H9 (cell line): ENCODE data around the gene SLC29A2. TPM values are rescaled to one million over a fixed set of nuclear protein-coding genes. Genes with fewer than 3 reads are reported as not detected.

Source experiments
- DNase-seq: peaks from one replicate; pipeline ENCODE4 v3.0.0-alpha.2; 2017
- H2AFZ ChIP-seq: one replicate; pipeline ENCODE4 v1.6.1; 2013; ENCODE audit warnings: mild to moderate bottlenecking, low read length, control low read depth, moderate library complexity
- H2AK5ac ChIP-seq: 2 replicates; pipeline ENCODE4 v1.6.1; 2013; ENCODE audit warnings: low read length, control low read depth, mixed read lengths; ENCODE audit not compliant: insufficient read length
- H2BK120ac ChIP-seq: one replicate; pipeline ENCODE4 v1.6.1; 2013; ENCODE audit warnings: low read depth, mild to moderate bottlenecking, low read length, control low read depth, inconsistent platforms; ENCODE audit not compliant: poor library complexity, severe bottlenecking
- H2BK12ac ChIP-seq: 2 replicates; pipeline ENCODE4 v1.6.1; 2013; ENCODE audit warnings: low read length, control low read depth, mixed read lengths, low read depth; ENCODE audit not compliant: insufficient read length
- H2BK15ac ChIP-seq: 2 replicates; pipeline ENCODE4 v1.6.1; 2013; ENCODE audit warnings: low read depth, low read length, control low read depth
- H2BK20ac ChIP-seq: one replicate; pipeline ENCODE4 v1.6.1; 2013; ENCODE audit warnings: low read depth, mild to moderate bottlenecking, low read length, control low read depth, inconsistent platforms; ENCODE audit not compliant: poor library complexity, severe bottlenecking
- H2BK5ac ChIP-seq: 2 replicates; pipeline ENCODE4 v1.6.1; 2013; ENCODE audit warnings: low read length, control low read depth, mixed read lengths; ENCODE audit not compliant: insufficient read length
- H3K14ac ChIP-seq: 2 replicates; pipeline ENCODE4 v1.6.1; 2013; ENCODE audit warnings: low read length, control low read depth; ENCODE audit not compliant: insufficient read depth
- H3K18ac ChIP-seq: 2 replicates; pipeline ENCODE4 v1.6.1; 2013; ENCODE audit warnings: low read depth, mild to moderate bottlenecking, mixed read lengths, low read length, control low read depth; ENCODE audit not compliant: insufficient read length
- H3K23ac ChIP-seq: 2 replicates; pipeline ENCODE4 v1.6.1; 2013; ENCODE audit warnings: low read length, control low read depth, mixed read lengths, low read depth; ENCODE audit not compliant: insufficient read length
- H3K23me2 ChIP-seq: 2 replicates; pipeline ENCODE4 v1.6.1; 2013; ENCODE audit warnings: low read depth, mild to moderate bottlenecking, mixed read lengths, low read length, control low read depth; ENCODE audit not compliant: insufficient read length, poor library complexity, severe bottlenecking
- H3K27ac ChIP-seq: 2 replicates; pipeline ENCODE4 v1.5.1; 2013; ENCODE audit warnings: low read length, control low read depth, mixed read lengths, low read depth; ENCODE audit not compliant: insufficient read length
- H3K27me3 ChIP-seq: 2 replicates; pipeline ENCODE4 v1.6.1; 2013; ENCODE audit warnings: low read length, control low read depth, inconsistent platforms; ENCODE audit not compliant: insufficient read depth
- H3K4ac ChIP-seq: 2 replicates; pipeline ENCODE4 v1.6.1; 2013; ENCODE audit warnings: low read depth, mild to moderate bottlenecking, control low read depth, inconsistent platforms, low read length, moderate library complexity
- H3K4me1 ChIP-seq: 2 replicates; pipeline ENCODE4 v1.6.1; 2013; ENCODE audit warnings: low read length, control low read depth, inconsistent platforms; ENCODE audit not compliant: insufficient read depth
- H3K4me2 ChIP-seq: 2 replicates; pipeline ENCODE4 v1.6.1; 2013; ENCODE audit warnings: low read length, control low read depth, mixed read lengths; ENCODE audit not compliant: insufficient read length, insufficient read depth
- H3K56ac ChIP-seq: 2 replicates; pipeline ENCODE4 v1.6.1; 2013; ENCODE audit warnings: low read depth, mild to moderate bottlenecking, mixed read lengths, low read length, control low read depth; ENCODE audit not compliant: insufficient read length
- H3K79me1 ChIP-seq: 2 replicates; pipeline ENCODE4 v1.6.1; 2013; ENCODE audit warnings: low read depth, mild to moderate bottlenecking, moderate library complexity, low read length, control low read depth, inconsistent platforms; ENCODE audit not compliant: insufficient read depth, poor library complexity, severe bottlenecking
- H3K79me2 ChIP-seq: 2 replicates; pipeline ENCODE4 v1.6.1; 2013; ENCODE audit warnings: low read length, control low read depth, inconsistent platforms; ENCODE audit not compliant: insufficient read depth
- H3K9ac ChIP-seq: 2 replicates; pipeline ENCODE4 v1.6.1; 2013; ENCODE audit warnings: low read length, control low read depth, mixed read lengths; ENCODE audit not compliant: insufficient read length; ENCODE audit errors: extremely low read depth
- H3K9me3 ChIP-seq: one replicate; pipeline ENCODE4 v1.6.1; 2013; ENCODE audit warnings: low read depth, low read length, inconsistent platforms; ENCODE audit not compliant: control insufficient read depth
- H3T11ph ChIP-seq: one replicate; pipeline ENCODE4 v1.6.1; 2013; ENCODE audit warnings: mild to moderate bottlenecking, low read length, control low read depth, inconsistent platforms
- H4K20me1 ChIP-seq: one replicate; pipeline ENCODE4 v1.6.1; 2013; ENCODE audit not compliant: control insufficient read depth, insufficient read length, insufficient read depth
- H4K5ac ChIP-seq: 2 replicates; pipeline ENCODE4 v1.6.1; 2013; ENCODE audit warnings: low read depth, mild to moderate bottlenecking, mixed read lengths, low read length, control low read depth; ENCODE audit not compliant: insufficient read length
- H4K8ac ChIP-seq: replicated peaks from 2 replicates; pipeline ENCODE4 v1.6.1; 2013; ENCODE audit warnings: low read length, control low read depth, mixed read lengths, low read depth; ENCODE audit not compliant: insufficient read length
- H4K91ac ChIP-seq: 2 replicates; pipeline ENCODE4 v1.6.1; 2013; ENCODE audit warnings: low read depth, mild to moderate bottlenecking, moderate library complexity, mixed read lengths, low read length, control low read depth; ENCODE audit not compliant: insufficient read length
- H3K27ac Mint-ChIP-seq, 3 experiments: 2 replicates in 2 of 3; 3 replicates in 1 of 3; pipeline ENCODE4 v1.8.0; 2020 to 2021; ENCODE audit warnings: mixed read lengths in 3 of 3, mild to moderate bottlenecking in 1 of 3, moderate library complexity in 1 of 3
- H3K27me3 Mint-ChIP-seq: 2 replicates; pipeline ENCODE4 v1.8.0; 2021; ENCODE audit warnings: low read depth, mild to moderate bottlenecking, moderate library complexity, mixed read lengths
- H3K36me3 Mint-ChIP-seq, 3 experiments: 2 replicates in 2 of 3; 3 replicates in 1 of 3; pipeline ENCODE4 v1.8.0; 2020 to 2021; ENCODE audit warnings: low read depth in 3 of 3, mixed read lengths in 3 of 3; ENCODE audit not compliant: insufficient read depth in 1 of 3
- H3K4me1 Mint-ChIP-seq, 2 experiments: 2 replicates each; pipeline ENCODE4 v1.8.0; 2020; ENCODE audit warnings: mixed read lengths in 2 of 2
- H3K4me3 Mint-ChIP-seq, 2 experiments: 2 replicates in 1 of 2; 3 replicates in 1 of 2; pipeline ENCODE4 v1.8.0; 2020 to 2021; ENCODE audit warnings: mild to moderate bottlenecking in 2 of 2, mixed read lengths in 2 of 2, moderate library complexity in 1 of 2
- H3K9me3 Mint-ChIP-seq, 2 experiments: 2 replicates in 1 of 2; 3 replicates in 1 of 2; pipeline ENCODE4 v1.8.0; 2020; ENCODE audit warnings: mild to moderate bottlenecking in 2 of 2, mixed read lengths in 2 of 2, moderate library complexity in 1 of 2
- WGBS: extraction: QIAGEN DNeasy Blood & Tissue Kit; methylation state at CpG from one replicate; pipeline ENCODE4 v1.1.7; 2013; ENCODE audit warnings: missing lambda C conversion rate, low lambda C conversion rate, mixed read lengths; ENCODE audit not compliant: insufficient read length; ENCODE audit errors: extremely low coverage; 5-methylcytosine and 5-hydroxymethylcytosine counted together
- total RNA-seq: library from RNA; stranded (reverse); gene quantifications from 2 replicates; pipeline ENCODE4 v1.2.1, GENCODE V29; 2021
- TF ChIP-seq, protein P1 (sequence below): fragments of 200-600 bp; sonication (generic); conservative IDR thresholded peaks from 3 replicates; pipeline ENCODE4 v1.8.0; 2021; ENCODE audit warnings: antibody characterized with exemption, mild to moderate bottlenecking

The SLC29A2 gene
- total RNA-seq, 1 experiment from 2014 or later: 29.8 TPM

DNA sequence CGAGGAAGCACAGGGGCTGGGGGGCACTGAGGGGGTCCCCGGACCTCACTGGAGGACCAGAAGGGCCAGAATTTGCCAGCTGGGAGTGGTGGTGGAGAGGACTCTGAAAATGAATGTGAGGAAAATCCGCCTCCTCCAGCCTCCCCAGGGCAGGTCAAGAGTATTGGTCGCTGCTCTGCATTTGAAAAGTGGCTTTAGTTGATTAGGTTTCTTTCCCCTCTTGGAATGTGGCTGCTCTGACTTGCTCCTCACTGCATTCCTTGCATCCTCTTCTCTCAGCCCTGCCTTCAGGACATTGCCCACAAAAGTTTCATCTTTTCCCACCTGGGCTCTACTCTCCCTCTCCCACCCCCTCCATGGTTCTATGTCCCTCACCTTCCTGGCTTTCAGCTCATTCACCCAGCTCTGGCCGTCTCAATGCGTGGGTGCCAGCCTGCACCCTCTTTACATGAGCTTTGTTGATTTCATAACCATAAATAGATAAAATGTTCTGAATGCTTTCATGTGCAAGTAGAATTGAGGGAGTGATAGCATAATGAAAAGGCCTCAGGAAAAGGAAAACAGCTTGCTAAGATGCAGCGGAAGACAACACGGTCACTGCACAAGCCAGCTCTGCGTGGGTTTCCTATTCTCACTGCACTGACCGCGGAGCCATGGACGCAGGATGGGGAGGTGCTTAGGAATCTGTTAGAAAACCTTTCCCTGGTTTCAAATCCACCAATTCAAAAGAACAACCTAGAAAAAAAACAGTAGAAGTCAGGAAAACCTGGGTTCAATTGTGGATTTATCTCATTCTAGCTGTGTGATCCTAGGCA is 42.8 kb upstream of the SLC29A2 start:
- peak; percentile 70 for DNase-seq
- peak overlapping the region; percentile 27 for H3K4me2 ChIP-seq
- no peak overlapping the region for H2BK5ac ChIP-seq
- peak overlapping the region; percentile 14 for H3K27ac ChIP-seq
- H3K79me2 ChIP-seq: no peaks in the 10 kb centered on the region
- H3K18ac ChIP-seq: peak overlapping the region; percentile 70
- peak overlapping the region; percentile 34 to 52; a peak in 4 of 5 replicates for H3K4me3 Mint-ChIP-seq
- H3K23ac ChIP-seq: no peak overlapping the region
- H3K4me1 ChIP-seq: peaks cover 20% of the 10 kb centered on the region
- H3K23me2 ChIP-seq: peaks cover 3% of the 10 kb centered on the region
- H3K9me3 Mint-ChIP-seq: no peaks in the 10 kb centered on the region; a peak in 1 of 5 replicates
- no peak overlapping the region for H3K4ac ChIP-seq
- WGBS: no CpG with 5 or more reads among the region's 12 CpGs
- H3K9ac ChIP-seq: no peak overlapping the region
- peaks cover 6% of the 10 kb centered on the region; the same call in 1 of the 2 replicates for H3K27me3 ChIP-seq
- no peak overlapping the region for H2BK20ac ChIP-seq
- H3K79me1 ChIP-seq: no peaks in the 10 kb centered on the region
- no peak overlapping the region for H4K5ac ChIP-seq
- H3K27ac Mint-ChIP-seq: peak overlapping the region; percentile 42 to 97 (median 93); a peak in 5 of 7 replicates
- H3K27me3 Mint-ChIP-seq: peaks cover 13% of the 10 kb centered on the region
- H3T11ph ChIP-seq: no peak overlapping the region
- peaks cover 67 to 71% of the 10 kb centered on the region in 2 experiments for H3K4me1 Mint-ChIP-seq
- no peak overlapping the region for H2BK15ac ChIP-seq
- no peak overlapping the region for H2BK120ac ChIP-seq
- no peak overlapping the region for H2AK5ac ChIP-seq
- no peaks in the 10 kb centered on the region for H3K9me3 ChIP-seq
- TF ChIP-seq, protein P1, sequence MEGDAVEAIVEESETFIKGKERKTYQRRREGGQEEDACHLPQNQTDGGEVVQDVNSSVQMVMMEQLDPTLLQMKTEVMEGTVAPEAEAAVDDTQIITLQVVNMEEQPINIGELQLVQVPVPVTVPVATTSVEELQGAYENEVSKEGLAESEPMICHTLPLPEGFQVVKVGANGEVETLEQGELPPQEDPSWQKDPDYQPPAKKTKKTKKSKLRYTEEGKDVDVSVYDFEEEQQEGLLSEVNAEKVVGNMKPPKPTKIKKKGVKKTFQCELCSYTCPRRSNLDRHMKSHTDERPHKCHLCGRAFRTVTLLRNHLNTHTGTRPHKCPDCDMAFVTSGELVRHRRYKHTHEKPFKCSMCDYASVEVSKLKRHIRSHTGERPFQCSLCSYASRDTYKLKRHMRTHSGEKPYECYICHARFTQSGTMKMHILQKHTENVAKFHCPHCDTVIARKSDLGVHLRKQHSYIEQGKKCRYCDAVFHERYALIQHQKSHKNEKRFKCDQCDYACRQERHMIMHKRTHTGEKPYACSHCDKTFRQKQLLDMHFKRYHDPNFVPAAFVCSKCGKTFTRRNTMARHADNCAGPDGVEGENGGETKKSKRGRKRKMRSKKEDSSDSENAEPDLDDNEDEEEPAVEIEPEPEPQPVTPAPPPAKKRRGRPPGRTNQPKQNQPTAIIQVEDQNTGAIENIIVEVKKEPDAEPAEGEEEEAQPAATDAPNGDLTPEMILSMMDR: no peak
- 0 out of 2 replicates have a peak overlapping the region, but pooled peaks have one; percentile 39 for H3K14ac ChIP-seq
- no peak overlapping the region for H2BK12ac ChIP-seq
- no peaks in the 10 kb centered on the region for H4K20me1 ChIP-seq
- H4K8ac ChIP-seq: no peak overlapping the region
- H2AFZ ChIP-seq: no peak overlapping the region
- no peak overlapping the region for H4K91ac ChIP-seq
- no peak overlapping the region for H3K56ac ChIP-seq
- no peaks in the 10 kb centered on the region for H3K36me3 Mint-ChIP-seq
